Esophagus squamous epithelium (tissue), 5 donors: ENCODE measurements around the gene LDLRAD3. TPM values are rescaled to one million over a fixed set of nuclear protein-coding genes. Genes with fewer than 3 reads are reported as not detected.

Experiments
- DNase-seq: peaks from one replicate; lab custom pipeline; 2025; lab: John Stamatoyannopoulos, UW
- H3K27ac ChIP-seq, 4 donors: fragments of 200-600 bp; sonication (generic); one replicate each; pipeline ENCODE4 v1.5.1; 2016 to 2019; ENCODE audit warnings: mild to moderate bottlenecking in 1 of 4
- H3K27me3 ChIP-seq, 4 donors: fragments of 200-600 bp; sonication (generic); 1 replicate in 3 of 4; 2 replicates in 1 of 4; pipeline versions ENCODE4 v1.5.1 to v1.6.0; 2017 to 2021; ENCODE audit warnings: antibody characterized with exemption in 1 of 4
- H3K36me3 ChIP-seq, 3 donors: fragments of 200-600 bp; sonication (generic); one replicate each; pipeline ENCODE4 v1.5.1; 2016 to 2019
- H3K4me1 ChIP-seq, 3 donors: fragments of 200-600 bp; sonication (generic); one replicate each; pipeline ENCODE4 v1.5.1; 2017 to 2019
- H3K4me3 ChIP-seq, 4 donors: fragments of 200-600 bp; sonication (generic); 1 replicate in 3 of 4; 2 replicates in 1 of 4; pipeline ENCODE4 v1.5.1; 2016 to 2019; ENCODE audit warnings: mild to moderate bottlenecking in 2 of 4, moderate library complexity in 1 of 4
- H3K9me3 ChIP-seq, 3 donors: fragments of 200-600 bp; sonication (generic); one replicate each; pipeline ENCODE4 v1.5.1; 2016 to 2019
- POLR2A ChIP-seq, 4 donors: fragments of 450-650 bp; IDR thresholded peaks; one replicate each; pipeline ENCODE4 v1.6.1; 2017; ENCODE audit warnings: antibody characterized with exemption in 4 of 4, mild to moderate bottlenecking in 4 of 4, moderate library complexity in 3 of 4
- WGBS, 2 donors: methylation state at CpG; one replicate each; pipeline ENCODE4 v1.1.5; 2018; 5-methylcytosine and 5-hydroxymethylcytosine counted together
- intact Hi-C: fragments of 100-400 bp; cut with DNase I; formaldehyde crosslinking; loops from one replicate; pipeline ENCODE4 v1.15.0; 2022
- total RNA-seq, 4 donors: library from RNA; depleted of rRNA; stranded (reverse); fragments of >200 nt; gene quantifications; one replicate each; pipeline ENCODE4 v1.1.0, GENCODE V29; 2016
- TF ChIP-seq, protein P1 (sequence below), 6 experiments: fragments of 450-650 bp in 4 of 6; fragments of 200-600 bp in 2 of 6; sonication (generic) in 2 of 6; IDR thresholded peaks; one replicate each; pipeline ENCODE4 v1.5.1; 2016 to 2019; ENCODE audit warnings: antibody characterized with exemption in 6 of 6, mild to moderate bottlenecking in 4 of 6, moderate library complexity in 4 of 6
- donor health status: DM: yes; HTN: yes; CAD: no.

The LDLRAD3 gene
- total RNA-seq, 4 donors from 2014 or later, result 5.0 to 16.8 (median 8.2) TPM

DNA sequence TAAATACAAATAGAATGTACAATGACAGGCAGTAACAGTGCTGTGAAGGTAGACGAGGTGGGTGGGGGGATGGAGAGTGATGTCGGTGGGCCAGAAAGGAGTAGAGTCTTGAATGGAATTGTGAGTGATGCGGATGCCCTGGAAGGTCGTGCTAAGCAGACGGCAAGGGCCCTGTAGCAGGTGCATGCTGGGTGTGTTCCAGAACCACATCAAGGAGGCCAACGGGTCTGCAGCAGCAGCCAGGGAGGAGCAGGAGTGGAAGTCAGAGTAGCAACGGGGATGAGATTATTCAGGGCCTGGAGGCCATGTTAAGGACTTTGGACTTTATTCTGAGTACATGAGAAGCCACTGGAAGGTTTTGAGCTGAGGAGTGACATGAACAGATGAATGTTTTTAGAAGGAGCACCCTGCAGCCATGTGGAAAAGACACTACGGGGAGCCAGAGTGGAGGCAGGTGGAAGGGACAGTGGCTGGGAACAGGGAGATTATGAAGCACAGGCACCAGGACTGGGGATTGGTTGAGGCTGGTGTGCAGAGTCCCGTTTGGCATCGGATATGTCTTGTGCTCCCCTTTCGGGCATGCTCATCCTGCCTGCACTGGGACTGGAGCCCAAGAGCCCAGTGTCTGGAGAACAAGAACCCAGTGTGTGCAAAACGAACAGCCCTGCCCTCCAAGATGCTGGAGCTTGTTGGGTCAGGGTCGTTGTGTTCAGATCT lies 271.3 kb downstream of the LDLRAD3 start:
- intact Hi-C loops, result no loop called here
- TF ChIP-seq, protein P1, sequence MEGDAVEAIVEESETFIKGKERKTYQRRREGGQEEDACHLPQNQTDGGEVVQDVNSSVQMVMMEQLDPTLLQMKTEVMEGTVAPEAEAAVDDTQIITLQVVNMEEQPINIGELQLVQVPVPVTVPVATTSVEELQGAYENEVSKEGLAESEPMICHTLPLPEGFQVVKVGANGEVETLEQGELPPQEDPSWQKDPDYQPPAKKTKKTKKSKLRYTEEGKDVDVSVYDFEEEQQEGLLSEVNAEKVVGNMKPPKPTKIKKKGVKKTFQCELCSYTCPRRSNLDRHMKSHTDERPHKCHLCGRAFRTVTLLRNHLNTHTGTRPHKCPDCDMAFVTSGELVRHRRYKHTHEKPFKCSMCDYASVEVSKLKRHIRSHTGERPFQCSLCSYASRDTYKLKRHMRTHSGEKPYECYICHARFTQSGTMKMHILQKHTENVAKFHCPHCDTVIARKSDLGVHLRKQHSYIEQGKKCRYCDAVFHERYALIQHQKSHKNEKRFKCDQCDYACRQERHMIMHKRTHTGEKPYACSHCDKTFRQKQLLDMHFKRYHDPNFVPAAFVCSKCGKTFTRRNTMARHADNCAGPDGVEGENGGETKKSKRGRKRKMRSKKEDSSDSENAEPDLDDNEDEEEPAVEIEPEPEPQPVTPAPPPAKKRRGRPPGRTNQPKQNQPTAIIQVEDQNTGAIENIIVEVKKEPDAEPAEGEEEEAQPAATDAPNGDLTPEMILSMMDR (IDR thresholded peaks at IDR 0.05), result no peak
- TF ChIP-seq POLR2A (IDR thresholded peaks at IDR 0.05), result no peak
- WGBS, 2 donors, result 80 to 82% methylated on average over 13 of the region's 13 CpGs
- no peaks in the 10 kb centered on the region for H3K27me3 ChIP-seq
- peaks cover 0 to 5% (median 5%) of the 10 kb centered on the region in 3 donors for H3K9me3 ChIP-seq
- H3K36me3 ChIP-seq, result no peaks in the 10 kb centered on the region
- no peak for DNase-seq
- no peak overlapping the region for H3K4me3 ChIP-seq
- no peak overlapping the region for H3K27ac ChIP-seq
- peaks cover 0 to 28% (median 3%) of the 10 kb centered on the region in 3 donors for H3K4me1 ChIP-seq

DNA sequence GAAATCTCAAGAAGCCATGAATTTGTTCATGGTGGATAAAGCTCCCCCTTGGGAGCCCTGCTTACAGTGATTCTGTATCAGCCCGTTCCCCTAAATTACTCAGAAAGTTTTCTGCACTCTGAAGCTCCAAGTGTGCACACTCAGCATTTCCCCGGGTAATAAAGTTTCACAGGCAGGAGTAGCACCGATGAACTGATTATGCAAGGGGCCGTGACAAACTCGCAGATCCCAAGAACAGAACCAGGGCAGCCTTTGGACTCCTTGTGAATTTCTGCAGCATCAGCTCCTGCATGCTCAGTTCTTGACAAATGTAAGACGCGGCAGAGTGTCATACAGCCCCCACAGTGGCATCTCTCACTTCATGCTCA lies 271.8 kb downstream of the LDLRAD3 start:
- intact Hi-C loops, result no loop called here
- Histone ChIP-seq H3K27ac (no peak overlapping the region), H3K27me3 (no peaks in the 10 kb centered on the region), H3K4me3 (no peak overlapping the region), H3K4me1 (peaks cover 0 to 28% (median 3%) of the 10 kb centered on the region in 3 donors), H3K9me3 (peaks cover 0 to 7% (median 5%) of the 10 kb centered on the region in 3 donors), H3K36me3 (no peaks in the 10 kb centered on the region)
- TF ChIP-seq, protein P1 (IDR thresholded peaks at IDR 0.05), result no peak
- no peak for TF ChIP-seq POLR2A (IDR thresholded peaks at IDR 0.05)
- WGBS, 2 donors, result 60 to 97% methylated on average over 1 to 4 of the region's 7 CpGs
- DNase-seq, result no peak

DNA sequence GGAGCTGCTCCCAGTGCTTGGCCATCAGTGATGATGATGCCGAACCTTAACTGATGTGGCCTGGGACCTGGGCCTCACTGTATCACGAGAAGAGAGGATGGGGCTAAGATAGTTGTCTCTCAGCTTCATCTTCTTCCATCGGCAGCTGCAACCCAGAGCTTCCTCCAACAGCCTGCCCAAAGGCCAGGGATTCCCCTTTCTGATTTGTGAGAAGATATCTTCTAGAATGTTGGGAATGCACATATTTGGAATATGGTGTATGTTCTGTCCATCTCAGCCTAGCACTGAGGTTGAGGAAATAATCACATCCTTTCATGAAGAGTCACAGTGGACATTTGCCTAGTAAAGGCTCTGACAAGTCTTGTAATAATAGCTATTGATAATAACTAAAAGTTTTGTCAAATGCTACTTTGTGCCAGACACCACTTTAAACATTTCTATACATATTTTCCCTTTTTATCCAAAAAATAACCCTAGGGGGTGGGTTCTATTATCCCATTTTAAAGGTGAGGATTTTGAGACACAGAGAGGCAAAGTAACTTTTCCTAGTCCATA lies 272.3 kb downstream of the LDLRAD3 start:
- WGBS, 2 donors, result 85 to 100% methylated on average over 1 to 3 of the region's 3 CpGs
- Histone ChIP-seq H3K4me1 (peaks cover 0 to 28% (median 3%) of the 10 kb centered on the region in 3 donors), H3K4me3 (no peak overlapping the region), H3K27ac (no peak overlapping the region), H3K27me3 (no peaks in the 10 kb centered on the region), H3K36me3 (no peaks in the 10 kb centered on the region), H3K9me3 (peaks cover 0 to 7% (median 5%) of the 10 kb centered on the region in 3 donors)
- TF ChIP-seq, protein P1 (IDR thresholded peaks at IDR 0.05), result no peak
- TF ChIP-seq POLR2A (IDR thresholded peaks at IDR 0.05), result no peak
- intact Hi-C loops, result no loop called here
- no peak for DNase-seq

DNA sequence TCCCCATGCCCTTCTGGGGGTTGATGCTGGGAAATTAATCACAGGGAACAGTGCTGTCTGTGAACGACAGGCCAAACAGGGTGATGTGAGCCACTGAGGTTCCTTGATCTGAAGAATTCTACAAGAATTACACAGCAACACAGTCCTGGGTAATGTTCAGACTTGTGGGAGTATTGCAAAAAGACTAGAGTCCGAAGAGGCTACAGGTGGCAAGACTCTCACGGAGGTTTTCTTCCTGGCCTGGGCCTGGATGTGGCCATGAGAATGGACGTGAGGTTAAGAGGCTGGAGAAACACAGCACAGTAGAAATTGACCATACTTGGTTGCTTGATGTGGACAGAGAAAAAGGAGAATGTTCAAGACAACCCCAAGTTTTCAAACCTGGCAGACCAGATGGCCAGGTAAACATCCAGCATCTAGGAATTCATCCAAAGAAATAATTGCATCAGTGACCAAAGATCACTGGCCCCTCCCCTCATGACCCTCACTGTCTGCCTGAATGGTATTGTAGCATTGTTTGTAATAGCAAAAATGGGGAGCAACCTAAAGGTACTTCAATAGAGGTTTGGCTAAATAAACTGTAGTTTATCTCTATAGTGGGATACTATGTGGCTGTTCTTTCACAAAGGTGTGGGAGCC lies 274.5 kb downstream of the LDLRAD3 start:
- 81 to 84% methylated on average over 4 of the region's 4 CpGs for WGBS, 2 donors

More for the DNA sequence above, 274.5 kb downstream of the LDLRAD3 start:
- no peak overlapping the region for H3K27ac ChIP-seq
- TF ChIP-seq POLR2A (IDR thresholded peaks at IDR 0.05), result no peak
- TF ChIP-seq, protein P1 (IDR thresholded peaks at IDR 0.05), result no peak
- peaks cover 0 to 7% (median 5%) of the 10 kb centered on the region in 3 donors for H3K9me3 ChIP-seq
- DNase-seq, result no peak
- intact Hi-C loops, result no loop called here
- no peaks in the 10 kb centered on the region for H3K36me3 ChIP-seq
- H3K4me1 ChIP-seq, result peaks cover 0 to 19% (median 3%) of the 10 kb centered on the region in 3 donors
- H3K27me3 ChIP-seq, result no peaks in the 10 kb centered on the region
- H3K4me3 ChIP-seq, result no peak overlapping the region
